Dermis microvascular lymphatic vessel endothelial cell (primary cell): ENCODE measurements around the gene OR9Q1. TPM values are rescaled to one million over a fixed set of nuclear protein-coding genes. Genes with fewer than 3 reads are reported as not detected.
"Not testable (repeated sequence)": the region's sequence is repeated elsewhere in the genome, so short reads cannot be mapped to it uniquely, and the experiment has no call there.

Experiments used
- DNase-seq, 2 donors: peaks; one replicate each; pipeline versions ENCODE4 v3.0.0 to v3.0.0-alpha.2; 2010; ENCODE audit warnings: low read depth in 2 of 2
- total RNA-seq: library from RNA; depleted of rRNA; stranded (reverse); fragments of >200 nt; gene quantifications from 2 replicates; pipeline ENCODE4 v1.2.1, GENCODE V29; 2014

The OR9Q1 gene
- total RNA-seq: not detected in 2 replicates

DNA sequence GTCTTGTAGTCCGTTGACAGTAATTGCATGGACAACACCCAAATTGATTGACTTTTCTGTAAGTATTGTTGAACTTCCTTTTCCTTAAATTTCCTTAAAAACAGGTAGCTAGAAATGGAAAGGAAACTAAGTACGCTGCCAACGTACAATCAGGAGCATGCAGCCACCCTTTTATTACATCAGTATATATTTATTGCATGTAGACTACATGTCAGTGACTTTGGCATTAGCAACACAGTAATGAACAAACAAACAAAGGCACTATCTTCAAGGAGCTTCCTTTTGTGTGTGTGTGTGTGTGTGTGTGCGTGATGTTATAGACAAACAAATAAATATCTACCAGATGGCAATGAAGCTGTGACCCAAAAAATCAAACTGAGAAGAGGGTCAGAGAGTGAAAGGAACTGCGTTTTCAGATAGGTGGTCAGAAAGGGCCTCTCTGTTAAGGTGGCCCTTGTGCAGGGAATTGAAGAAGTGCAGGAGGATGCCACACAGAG lies at the start of gene OR9Q1:
Gene OR9Q1, plus strand, starts transcription at position 447 of the 497 bp plus-strand sequence. CDS start 155,564 bp downstream, outside the sequence.
- DNase-seq: no peak

- no peak for DNase-seq
Observed at GRCh38 chr11:57974132-57974531, 49.5 kb upstream of the OR9Q1 start.

- no peak for DNase-seq
Observed at GRCh38 chr11:57974848-57975601, 48.7 kb upstream of the OR9Q1 start.

- no peak for DNase-seq
Observed at GRCh38 chr11:57977709-57978108, 46.0 kb upstream of the OR9Q1 start.

GRCh38 chr11:57978686-57979531 lies 44.8 kb upstream of the OR9Q1 start:
- DNase-seq: no peak

- no peak for DNase-seq
Observed at GRCh38 chr11:57979532-57980079, 44.1 kb upstream of the OR9Q1 start.

DNA sequence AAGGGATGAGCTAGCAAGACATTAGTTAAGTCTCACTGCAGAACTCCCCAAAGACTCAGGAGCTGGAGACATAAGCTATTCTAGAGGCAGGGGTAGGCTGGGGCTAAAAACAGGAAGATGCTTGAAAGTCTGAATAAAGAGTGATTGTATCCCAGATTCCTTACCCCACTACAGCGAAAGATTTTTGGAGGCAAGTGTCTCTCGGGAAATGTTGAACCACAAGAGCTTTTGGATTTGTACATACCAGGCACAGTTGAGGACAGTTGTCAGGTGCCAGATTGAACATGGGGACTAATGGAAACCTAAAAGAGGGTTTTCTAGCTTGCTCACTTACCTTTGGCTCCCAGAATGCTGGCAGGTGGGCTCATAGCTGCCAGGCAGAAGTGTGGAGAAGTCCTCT lies 43.5 kb upstream of the OR9Q1 start:
- no peak for DNase-seq

GRCh38 chr11:57981536-57981935 lies 42.1 kb upstream of the OR9Q1 start:
- DNase-seq: no peak

- no peak for DNase-seq
Observed at GRCh38 chr11:57982776-57983175, 40.9 kb upstream of the OR9Q1 start.

GRCh38 chr11:57983191-57983590 lies 40.5 kb upstream of the OR9Q1 start:
- no peak for DNase-seq

DNA sequence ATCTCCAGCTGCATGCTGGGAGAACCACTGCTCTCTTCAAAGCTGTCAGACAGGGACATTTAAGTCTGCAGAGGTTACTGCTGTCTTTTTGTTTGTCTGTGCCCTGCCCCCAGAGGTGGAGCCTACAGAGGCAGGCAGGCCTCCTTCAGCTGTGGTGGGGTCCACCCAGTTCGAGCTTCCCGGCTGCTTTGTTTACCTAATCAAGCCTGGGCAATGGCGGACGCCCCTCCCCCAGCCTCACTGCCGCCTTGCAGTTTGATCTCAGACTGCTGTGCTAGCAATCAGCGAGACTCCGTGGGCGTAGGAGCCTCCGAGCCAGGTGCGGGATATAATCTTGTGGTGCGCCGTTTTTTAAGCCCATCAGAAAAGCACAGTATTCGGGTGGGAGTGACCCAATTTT lies 24.2 kb upstream of the OR9Q1 start:
- DNase-seq: not testable (repeated sequence)

DNA sequence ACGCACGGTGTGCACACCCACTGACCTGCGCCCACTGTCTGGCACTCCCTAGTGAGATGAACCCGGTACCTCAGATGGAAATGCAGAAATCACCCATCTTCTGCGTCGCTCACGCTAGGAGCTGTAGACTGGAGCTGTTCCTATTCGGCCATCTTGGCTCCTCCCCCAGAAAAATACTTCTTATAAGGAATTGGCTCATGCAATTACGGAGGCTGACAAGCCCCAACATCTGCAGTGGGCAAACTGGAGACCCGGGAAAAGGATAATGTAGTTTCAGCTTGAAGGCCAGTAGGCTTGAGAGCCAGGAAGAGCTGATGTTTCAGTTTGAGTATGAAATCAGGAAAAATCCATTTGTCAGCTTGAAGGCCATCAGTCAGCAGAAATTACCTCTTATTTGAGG lies 23.7 kb upstream of the OR9Q1 start:
- DNase-seq: not testable (repeated sequence)

DNA sequence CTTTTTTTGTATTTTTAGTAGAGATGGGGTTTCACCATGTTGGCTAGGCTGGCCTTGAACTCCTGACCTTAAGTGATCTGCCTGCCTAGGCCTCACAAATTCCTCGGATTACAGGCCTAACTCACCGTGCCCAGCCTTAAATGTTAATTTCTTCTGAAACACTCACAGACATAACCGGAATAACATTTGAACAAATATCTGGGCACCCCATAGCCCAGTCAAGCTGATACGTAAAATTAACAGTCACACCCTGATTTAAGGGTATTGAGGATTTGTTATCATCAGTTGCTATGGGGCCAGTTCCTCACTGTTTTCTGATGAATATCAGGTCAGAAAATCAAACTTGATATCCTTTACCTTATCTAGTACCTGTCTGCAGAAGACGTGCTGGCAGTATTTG lies 23.0 kb upstream of the OR9Q1 start:
- no peak for DNase-seq

- peak; percentile 16 to 60 for DNase-seq
Observed at GRCh38 chr11:58003036-58003435, 20.6 kb upstream of the OR9Q1 start.

DNA sequence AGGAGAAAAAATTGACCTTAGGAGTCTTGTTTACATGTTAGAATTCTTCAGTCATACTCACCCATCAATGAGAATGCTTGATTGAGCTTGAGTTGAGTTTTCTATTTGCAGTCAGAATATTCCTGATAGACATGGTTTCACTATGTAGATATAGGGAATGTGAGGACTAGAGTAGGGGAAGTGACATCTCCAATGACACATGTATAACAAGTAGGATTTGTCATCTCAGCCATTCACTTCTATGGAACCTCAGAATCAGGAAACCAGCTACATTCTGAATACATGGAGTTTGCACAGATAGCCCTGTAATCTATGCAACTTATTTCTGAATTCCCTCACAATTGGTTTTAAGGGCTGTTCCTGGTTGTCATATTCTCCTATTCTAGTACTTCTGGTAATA lies 20.1 kb upstream of the OR9Q1 start:
- DNase-seq: peak; percentile 48 to 61

DNA sequence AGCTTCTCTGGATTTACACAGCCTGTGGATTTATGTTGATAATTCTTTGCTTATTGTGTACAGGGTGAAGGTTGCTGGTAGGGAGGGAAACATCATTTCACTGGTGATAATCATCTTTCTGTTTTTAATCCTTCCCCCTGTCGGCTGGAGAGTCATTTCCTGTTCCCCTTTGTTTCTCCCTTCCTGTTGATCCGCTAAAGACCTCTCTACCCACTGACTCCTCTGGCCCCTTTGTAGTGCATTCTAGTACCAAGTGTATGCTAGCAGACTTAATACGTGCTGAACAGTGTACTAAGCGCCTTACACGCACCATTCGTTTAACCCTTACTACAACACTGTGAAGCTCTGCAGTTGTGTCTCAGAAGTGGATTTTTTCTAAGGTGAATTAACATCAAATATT lies 19.0 kb upstream of the OR9Q1 start:
- DNase-seq: peak; percentile 97 to 98

DNA sequence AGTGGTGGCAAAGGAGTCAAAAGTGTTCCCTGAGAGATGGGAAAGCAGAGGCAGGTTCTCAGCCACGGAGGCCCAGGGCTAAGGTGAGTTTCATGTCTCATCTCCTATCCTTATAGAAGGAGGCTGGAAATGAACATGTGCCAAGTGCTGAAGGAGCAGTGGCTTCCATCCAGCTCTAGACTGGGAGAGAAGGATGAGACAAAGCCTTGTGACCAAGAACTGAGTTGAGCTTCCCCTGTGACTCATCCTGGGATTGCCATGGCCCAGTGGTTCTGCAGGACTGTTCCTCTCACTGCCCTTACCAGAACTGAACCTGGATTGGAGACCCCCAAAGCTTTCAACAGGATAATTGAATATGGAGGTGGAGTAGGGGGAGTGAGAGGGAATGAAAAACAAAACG lies 16.7 kb upstream of the OR9Q1 start:
- DNase-seq: peak in 1 of 2 donors; percentile 81

GRCh38 chr11:58011771-58012170 lies 11.9 kb upstream of the OR9Q1 start:
- DNase-seq: no peak

DNA sequence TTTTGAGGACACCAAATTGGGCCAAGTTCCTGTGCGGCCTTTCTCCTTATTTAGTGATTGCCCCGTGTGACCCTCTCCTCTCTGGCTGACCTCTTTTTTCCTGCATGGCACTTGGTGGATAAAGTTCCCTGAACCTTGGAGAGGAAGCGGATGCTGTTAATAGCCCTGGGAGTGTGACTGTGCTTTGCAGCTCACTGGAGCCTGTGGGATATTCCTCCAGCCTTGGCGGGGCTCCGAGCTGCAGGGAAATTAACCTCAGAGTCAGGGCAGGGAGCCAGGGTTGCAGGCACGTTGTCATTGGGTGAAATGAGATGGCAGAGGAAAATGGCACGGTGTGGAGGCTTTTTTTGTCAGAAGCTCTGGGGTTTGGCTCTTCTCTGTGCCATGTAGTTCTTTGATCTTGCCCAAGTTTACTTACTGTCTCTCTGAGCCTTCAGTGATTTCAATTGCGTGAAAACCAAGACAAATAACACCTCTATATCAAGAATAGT lies 965 bp downstream of the OR9Q1 start:
- peak; percentile 84 to 90 for DNase-seq

DNA sequence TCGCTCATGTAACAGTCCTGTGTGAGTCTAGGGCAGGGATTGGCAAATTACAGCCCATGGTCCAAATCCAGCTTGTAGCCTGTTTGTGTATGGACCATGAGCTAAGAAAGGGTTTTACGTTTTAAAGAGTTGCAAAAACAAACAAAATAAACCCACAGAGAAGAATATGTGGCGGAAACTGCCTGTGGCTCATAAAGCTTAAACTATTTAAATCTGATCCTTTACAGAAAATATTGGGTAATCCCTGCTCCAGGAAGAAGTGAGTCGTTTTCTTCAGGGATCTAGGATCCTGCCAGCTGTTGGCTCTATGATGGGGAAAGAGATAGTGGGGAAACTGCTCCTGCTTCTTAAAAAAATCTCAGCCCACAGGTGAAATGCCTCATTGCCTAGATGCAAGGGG lies 3.7 kb downstream of the OR9Q1 start:
- DNase-seq: no peak

DNA sequence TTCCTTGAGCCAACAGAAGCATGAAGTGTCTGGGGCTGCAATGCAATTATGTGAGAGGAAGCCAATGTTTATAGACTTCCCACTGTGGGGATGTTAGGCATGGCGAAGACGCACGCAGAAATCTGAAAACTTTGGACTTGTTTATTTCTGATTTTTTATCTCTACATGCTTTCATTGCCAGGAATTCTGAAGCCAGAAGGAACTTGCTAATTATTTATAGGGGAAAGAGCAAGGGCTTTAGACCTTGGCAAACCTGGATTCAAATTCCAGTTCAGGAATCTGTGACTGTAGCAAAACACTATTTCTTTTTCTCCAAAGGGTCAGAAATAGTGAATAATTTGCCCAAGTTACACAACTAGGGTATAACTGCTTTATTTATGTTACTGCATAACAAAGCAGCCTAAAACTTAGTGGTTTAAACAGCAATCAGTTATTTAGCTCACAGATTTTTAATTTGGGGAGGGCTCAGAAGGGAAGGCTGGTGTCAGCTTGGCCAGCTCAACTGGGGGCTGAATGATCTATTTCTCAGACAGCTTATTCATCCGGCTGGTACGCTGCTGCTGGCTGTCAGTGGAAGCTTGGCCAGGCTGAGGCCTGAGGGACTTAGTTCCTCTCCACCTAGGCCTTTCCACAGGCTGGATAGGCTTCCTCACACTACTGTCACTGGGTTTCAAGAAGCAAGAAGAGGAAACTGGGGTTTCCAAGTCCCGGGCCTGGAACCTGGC lies 5.2 kb downstream of the OR9Q1 start:
- no peak for DNase-seq
